G401.6 (cell line): ENCODE results near the gene ANO2.
"Not testable (repeated sequence)": the region's sequence is repeated elsewhere in the genome, so short reads cannot be mapped to it uniquely, and the experiment has no call there.

Experiments
- FAIRE-seq: peaks from 2 replicates; lab custom pipeline; 2012; peaks lifted over from hg19 to GRCh38; lab: Jason Lieb, UNC

ANO2 gene

DNA sequence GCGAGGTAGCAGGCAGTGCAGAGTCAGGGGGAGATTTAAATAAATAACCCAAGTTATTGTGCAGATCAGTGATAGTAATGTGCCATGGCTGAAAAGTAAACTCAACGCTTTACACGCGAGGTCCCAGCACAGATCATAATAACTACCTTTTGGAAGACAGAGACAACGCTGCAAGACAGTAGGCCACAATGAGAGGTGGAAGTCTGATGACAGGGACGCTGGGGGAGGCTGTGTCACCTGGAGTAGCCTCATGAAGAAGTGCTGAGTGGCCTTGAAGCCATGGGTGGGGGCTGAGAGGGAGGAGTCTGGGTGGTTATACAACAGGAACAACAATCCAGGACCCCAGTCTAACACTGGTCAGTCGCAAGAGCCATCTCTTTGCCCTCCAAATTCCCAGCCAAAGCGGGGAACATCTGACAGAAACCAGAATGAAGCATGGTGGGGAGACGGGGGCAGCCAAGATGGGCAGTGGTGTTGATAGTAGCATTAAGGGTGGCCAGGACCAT is 28.2 kb downstream of the ANO2 start:
- FAIRE-seq, result no peak

DNA sequence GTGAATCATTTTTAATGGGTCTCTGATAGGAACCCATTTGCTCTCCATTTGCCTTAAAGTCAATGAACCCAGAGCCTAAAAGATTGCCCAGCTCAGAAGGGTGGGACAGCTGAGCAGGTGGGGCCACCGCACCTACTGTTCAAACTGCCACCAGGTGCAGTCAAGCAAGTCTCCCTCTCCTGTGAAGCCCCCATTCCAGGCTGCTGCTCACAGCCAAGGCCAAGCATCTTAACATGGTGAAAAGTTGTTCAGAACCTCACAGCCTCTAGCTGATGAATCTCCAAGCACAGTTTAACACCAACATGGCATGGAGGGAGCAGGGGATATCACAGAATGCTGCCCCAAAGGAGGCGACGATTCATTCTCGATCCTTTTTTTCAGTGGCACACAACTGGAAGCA is 29.5 kb downstream of the ANO2 start:
- FAIRE-seq, result no peak

DNA sequence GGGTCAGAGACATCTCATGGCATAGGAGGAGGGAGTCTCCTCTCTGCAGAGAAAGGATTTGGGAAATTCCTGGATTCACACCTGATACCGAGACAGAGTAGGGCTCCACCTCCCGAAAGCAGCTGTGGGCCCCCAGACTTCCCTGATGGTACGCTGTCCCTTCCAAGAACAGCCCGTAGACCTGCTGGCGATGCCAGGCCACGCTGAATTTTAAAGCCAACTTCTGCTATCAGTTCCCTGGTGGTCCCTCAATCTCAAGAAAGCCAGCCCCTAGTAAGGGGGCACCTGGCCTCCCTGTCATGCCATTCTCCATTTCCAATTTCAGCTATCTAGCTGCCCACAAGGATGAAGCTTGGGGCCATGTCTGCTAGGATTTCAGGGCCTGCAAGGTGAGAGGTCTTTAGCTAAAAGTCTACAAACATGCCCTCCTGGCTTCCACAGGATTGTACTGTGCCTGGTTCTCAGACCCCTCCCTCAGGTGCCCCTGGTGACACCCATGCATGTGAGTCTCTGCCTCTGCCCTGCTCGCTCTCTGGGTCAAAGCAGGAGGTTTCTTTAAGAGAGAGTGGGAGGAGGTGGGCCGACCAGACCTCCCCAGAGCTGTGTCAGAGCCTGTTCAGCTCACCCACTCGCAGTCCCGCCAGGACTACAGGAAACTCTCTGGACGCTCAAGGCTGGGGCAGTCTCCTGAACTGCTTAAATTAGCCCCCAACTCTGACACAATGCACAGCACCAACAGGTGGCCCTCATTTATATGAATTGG is 30.5 kb downstream of the ANO2 start:
- no peak for FAIRE-seq

DNA sequence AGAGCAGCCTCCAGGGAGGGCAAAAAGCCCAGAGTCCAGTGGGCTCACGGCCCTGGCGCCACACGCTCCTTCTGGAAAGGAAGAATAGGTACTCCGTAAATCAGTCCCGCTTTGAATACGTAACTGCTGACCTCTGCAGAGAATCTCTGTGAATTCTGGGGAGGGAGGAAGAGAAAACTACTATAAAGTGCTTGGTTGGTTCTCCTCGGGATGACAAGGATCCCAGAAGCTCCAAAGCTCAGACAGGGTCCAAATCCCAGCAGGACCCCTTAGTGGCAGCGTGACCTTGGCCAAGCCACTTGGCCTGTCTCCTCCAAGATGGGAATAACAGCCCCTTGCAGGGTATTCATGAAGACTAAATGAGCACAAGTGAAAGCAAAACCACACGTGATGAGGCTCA is 31.7 kb downstream of the ANO2 start:
- no peak for FAIRE-seq

DNA sequence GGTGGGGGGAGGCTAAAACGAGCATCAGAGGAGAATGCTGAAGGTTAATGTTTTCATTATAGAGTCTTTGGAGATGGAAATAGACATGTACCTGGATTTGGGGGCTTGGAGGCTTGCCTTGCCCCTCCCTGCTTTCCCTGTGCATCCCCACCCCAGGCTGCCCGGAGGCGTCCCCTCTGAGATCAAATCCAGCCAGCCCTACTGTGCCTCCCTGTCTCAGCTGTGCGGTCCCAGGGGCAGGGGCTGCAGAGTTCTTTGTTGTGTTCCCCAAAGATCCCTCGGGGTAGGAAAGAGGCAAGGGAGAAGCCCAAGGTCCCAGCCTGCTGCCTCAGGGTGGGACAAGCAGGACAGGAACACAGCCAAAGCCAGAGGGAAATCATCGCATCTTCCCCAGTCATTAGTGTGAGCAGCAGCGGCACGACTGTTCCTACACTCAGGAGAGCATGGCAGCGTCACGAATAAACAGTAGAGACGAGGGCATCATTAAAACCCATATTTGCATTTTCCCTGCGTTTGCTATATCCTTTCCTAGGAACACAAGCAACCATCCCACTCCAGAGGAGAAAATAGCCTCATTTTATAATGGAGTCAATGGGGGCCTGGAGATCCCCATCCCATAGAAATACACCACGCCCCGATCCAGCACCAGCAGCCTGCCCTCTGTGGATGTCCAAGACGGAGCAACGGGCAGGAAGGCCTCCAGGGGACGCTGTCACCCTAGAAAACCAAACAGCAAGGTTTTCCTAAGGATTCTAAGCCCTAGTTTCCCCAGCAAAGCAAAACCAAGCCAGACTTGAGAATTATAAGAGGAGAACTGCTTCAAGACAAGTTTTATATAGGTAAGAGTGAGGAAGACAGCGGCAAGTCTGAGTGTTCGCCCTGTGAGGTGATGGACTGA is 32.4 kb downstream of the ANO2 start:
- FAIRE-seq, result no peak

DNA sequence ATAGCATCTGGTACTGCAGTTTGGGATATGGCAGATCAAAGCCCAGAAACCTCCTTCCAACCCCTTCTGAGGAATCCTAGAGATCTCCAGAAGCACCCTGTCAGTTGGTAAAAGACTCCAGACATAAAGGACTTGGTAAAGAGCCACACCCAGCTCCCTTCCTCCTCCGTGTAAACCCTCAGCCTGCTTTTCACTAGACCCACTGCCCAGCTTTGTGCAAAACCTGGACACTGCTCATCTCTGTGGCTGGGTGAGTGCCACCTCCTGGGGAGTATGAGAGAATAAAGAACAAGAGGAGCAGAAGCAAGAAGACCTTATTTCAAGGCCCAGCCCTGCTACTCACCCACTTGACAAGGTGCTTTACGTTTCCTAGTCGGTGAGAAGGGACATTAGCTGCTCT is 33.0 kb downstream of the ANO2 start:
- FAIRE-seq, result no peak

DNA sequence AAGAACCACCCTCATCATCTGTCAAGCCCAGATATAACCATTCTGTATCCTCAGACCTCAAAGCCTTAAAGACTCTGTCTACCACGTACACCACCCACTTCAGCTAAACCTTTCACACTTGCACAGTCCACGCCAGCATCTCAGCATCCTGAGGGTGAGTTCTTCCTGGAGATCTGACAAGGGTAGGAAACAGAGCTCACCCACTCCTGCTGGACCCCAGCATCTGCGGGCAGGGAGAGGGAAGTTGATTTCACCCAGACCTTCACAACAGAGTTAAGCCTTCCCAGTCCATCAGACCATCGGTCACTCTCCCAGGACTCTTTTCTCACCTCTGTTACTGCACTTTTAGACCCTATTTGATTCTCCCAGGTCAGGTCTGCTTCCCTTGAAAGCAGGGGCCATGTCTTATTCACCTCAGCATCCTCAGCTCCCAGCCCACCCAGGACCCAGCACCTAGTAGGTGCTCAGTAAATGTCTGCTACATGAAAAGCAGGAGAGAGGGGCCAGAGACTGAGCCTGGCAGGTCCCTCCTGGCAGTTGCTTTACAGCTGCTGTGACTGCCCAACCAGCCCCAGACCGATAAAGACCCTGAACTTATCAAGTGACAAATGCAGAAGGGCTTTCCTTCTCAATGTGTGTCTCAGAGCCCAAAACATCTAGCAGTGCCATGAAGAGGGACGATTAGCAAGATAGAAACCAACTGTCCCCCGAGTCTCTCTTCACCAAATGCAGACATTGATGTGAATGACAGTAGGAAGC is 34.1 kb downstream of the ANO2 start:
- no peak for FAIRE-seq

DNA sequence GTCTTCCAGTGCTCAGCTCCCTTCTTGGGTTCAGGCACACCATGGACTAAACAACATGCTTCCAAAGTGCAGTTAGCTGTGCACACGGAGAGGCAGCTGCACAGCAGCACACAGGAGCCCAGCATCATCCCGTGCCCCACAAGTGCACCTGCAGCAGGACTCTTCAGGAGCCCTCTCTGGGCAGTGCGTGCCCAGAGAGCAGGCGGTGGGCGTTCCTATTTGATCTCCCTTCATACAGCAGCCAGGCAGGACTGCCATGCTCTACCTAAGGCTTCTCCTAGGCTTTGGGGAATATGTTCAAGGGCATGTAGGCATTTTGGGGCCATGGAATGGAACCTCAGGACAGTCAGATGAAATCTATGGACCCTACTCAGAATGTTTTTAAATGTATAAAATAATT is 35.5 kb downstream of the ANO2 start:
- FAIRE-seq, result no peak

DNA sequence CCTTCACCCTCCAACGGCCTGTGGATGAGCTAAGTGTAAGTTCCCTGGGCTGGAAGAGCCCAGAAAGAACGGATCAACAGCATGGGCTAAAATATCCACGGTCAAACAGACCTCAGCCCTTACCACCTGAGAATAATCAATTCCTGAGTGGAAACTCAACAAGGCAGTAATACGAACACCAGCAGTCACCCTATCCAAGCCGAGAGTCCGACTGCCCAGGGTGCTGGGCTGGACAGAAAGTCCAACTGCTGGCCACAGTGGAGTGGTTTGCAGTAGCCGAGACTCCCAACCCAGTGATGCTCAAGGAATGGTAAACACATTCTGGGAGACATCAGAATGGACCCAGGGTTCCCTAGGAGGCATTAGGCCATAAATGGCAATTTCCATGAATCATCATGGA is 36.8 kb downstream of the ANO2 start:
- FAIRE-seq, result no peak

DNA sequence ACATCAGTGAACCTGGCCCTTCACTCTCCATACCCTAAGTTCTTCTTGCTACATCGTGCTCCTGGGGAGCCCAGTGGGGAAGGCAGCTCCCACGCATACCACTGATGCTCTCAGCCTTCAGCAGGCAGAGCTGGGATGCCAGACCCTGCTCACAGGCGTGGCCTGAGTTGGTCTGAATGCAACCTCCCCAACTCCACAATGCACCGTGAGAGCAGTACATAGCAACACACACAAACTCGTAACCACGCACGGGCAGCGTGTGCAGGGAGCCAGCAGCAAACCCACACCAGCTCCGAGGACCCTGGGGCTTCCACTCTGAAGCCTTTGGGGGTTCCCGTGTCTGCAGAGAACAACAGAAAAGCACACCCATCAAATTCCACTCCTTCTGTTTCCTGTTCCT is 37.3 kb downstream of the ANO2 start:
- FAIRE-seq, result no peak

DNA sequence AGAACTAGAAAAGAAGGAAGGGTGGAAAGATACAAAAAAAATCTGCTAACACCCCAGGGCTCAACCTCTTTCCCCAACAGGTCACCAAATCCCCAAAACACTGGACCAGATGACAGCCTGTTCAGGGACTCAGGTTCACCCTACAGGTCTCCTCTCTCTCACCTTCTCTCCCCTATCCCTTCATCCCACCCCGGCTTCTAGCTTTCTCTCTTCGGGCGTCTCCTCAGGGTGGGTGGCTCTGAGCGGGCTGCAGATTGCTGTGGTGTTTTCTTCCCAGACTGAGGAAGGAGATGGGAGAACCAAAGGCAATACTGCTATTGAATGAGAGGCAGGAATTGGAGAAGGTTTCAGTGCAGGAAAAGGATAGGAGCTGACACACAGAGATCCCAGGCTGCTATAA is 39.3 kb downstream of the ANO2 start:
- FAIRE-seq, result no peak

DNA sequence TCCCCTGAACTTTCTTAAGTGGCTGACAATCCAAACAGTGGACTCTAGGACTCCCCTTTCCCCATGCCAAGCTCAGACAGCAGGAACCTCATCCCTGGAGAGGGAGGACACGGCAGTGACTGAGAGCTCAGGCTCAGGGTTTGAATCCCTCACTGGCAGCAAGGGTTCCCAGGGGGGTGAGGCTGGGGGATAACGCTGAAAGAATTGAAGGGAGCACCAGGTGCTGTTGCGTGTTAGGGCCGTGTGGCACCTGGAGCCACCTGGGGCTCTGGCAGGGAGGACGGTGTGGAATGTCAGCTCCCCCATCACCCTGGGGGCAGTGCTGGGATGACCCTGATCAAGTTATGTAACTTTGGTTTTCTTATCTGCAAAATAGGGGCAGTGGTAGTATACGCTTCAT is 40.1 kb downstream of the ANO2 start:
- no peak for FAIRE-seq

DNA sequence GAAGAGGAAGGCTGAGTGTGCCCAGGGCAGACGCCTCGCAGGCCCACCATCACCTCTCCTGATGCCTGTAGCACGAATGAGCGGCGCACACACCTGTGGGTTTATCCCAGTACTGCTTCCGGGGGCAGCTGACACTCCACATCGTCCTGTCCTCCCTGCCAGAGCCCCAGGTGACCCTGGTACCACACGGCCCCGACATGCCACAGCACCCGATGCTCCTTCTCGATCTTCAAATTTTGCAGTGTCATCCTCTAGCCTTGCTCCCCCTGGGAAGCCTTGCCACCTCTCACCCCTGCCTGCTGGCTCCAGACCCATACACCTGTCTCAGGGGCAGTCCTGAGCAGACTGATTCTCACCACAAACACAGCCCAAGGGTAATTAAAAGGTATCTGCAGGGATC is 40.6 kb downstream of the ANO2 start:
- FAIRE-seq, result no peak

DNA sequence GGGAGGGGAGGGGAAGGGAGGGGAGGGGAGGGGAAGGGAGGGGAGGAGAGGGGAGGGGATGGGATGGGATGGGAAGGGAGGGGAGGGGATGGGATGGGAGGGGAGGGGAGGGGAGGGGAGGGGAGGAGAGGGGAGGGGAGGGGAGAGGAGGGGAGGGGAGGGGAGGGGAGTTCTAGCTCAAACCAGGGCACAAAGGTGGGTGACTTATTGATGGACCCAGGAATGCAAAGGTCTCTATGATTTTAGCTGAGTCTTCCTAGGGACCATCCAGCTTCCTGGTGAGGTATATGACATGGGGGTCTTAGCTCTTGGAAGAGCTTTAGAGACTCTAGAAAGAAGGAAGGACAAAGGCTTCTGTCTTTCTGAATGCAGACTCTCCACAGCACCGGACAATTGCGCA is 42.3 kb downstream of the ANO2 start:
- no peak for FAIRE-seq

DNA sequence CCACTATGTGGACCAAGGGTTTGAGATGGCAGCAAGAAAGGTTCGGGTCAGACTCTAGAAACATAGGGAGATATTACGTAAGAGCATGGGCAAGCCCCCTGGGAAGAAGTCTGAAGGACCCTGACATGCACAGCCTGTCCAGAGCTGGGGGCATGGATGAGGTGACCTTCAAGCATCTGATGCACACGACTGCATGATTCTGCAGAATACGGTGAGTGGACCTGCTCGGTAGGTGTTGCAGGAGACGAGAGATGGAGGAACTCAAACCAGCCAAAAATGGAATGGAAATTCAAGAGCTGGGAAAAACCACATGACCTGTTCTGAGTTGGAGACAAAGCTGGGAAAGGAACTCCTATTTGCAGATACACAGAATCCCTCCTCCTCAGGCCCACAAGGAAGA is 43.6 kb downstream of the ANO2 start:
- no peak for FAIRE-seq

DNA sequence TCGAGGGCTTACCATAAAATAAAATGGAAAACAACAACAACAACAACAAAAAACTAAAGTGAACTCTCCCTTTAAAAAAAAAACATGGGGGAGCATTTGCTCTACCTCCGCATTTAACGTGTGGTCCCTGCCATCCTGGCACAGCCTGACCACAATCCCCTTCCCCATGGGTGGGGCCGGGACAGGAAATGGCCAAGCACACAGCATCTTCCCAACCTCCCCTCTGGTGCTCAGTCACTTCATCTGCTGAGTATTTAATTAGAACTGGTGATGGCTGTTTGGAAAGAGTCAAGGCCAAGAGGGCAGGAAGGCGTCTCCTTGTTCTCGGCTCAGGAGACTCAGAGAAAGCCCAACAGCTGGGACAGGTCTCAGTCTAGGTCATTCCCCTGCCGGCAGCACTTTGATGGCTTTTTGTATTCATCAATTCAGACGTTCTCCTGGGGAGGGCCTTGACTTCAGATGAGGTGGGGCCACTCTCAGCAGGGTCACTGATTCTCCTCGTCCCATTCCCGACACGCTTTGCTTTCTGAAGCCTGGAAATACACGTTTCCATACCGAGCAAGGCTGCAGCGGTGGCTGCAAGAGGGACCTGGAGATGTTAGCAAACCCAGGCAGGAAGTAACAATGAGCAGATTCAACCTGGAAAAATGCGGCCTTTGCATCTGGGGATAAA is 44.4 kb downstream of the ANO2 start:
- no peak for FAIRE-seq

DNA sequence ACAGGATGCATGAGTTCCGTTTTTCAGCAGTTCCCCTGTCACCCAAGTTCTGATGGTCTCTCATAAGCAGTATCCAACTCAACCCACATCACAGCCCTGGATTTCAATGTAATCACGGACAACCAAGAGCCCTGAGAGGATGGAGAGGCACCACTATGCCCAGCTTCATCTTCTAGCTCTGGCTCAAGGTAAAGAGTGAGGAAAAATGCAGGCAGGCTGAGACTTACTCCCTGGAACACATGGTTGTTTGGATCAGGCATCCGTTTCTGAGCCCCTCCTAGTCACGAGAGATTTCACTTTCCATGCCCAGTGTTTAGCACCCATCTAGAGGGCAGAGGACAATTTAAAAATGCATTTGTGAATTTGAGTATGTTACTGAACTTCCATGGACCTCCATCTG is 45.0 kb downstream of the ANO2 start:
- FAIRE-seq, result no peak

DNA sequence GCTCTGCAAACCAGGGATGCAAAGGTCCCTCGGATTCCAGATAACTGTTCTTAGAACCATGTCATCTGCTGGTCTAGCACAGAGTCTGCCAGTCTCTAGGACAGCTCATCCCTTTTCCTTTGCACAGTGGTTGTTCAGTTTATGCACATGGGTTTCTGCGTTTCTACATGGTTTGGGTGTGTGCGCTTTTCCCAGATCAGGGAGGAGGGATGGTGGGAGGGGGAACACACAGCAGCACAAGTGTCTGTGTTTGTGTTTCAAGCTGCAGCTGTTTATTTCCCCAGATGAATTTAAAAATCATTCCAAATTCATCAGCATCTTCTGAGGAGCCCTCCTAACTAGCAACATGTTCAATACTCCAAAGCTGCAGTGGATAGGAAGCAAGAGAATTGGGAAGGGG is 45.4 kb downstream of the ANO2 start:
- no peak for FAIRE-seq

DNA sequence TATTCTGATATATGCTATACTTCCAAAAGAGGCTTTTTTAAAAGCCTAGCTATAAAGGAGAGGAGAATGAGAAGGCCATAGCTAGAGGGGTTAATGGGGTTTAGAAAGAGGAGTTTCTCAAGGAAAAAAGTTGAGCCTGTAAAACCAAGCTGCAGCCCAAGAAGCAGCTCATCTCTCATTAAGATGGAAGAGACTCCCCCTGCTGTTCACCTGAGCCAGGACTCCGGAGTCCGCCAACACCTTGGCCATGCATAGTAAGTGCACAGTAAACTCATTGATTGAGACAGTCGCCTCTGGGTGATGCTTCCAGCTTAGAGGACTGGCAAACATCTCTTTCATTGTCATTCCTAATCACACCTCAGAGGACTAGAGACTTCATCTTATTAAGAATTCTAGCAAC is 46.2 kb downstream of the ANO2 start:
- FAIRE-seq, result no peak

DNA sequence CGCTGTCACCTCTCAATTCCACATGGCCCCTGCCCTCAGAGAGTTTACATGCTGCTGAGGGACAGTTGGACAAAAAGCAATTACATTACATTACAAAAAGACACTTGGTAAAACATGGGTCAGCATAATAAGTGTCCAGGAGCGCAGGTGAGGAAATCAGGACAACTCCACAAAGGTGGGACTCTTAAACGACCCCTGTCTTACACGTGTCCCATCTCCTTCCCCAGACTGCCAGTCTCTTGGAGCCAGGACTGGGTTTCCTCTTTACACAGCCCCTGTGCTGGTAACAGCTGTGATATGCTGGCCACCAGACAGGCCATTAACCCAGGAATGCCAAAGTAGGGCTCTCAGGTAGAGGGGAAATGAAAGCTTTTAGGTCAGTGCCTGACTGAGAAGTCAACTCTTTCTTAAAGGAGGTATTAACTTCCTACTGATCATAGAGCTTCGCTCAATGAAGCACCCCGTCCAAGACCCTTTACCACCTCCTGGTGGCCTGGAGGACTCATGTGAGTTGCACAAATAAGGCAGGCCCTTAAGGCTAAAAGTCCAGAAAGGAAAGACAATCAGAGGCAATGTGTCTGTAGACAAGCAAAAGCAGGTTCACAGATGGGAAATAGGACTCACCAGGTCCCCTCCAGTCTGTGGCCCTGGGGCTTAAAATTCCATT is 55.5 kb downstream of the ANO2 start:
- no peak for FAIRE-seq

DNA sequence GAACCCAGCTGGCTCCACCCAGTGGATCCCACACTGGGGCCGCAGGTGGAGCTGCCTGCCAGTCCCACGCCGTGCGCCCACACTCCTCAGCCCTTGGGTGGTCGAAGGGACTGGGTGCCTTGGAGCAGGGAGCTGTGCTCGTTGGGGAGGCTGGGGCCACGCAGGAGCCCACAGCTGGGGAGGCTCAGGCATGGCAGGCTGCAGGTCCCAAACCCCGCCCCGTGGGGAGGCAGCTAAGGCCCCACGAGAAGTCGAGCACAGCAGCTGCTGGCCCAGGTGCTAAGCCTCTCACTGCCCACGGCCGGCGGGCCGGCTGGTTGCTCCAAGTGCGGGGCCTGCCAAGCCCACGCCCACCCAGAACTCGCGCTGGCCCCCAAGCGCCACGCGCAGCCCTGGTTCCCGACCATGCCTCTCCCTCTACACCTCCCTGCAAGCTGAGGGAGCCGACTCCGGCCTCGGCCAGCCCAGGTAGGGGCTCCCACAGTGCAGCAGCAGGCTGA is 56.2 kb downstream of the ANO2 start:
- FAIRE-seq, result no peak

DNA sequence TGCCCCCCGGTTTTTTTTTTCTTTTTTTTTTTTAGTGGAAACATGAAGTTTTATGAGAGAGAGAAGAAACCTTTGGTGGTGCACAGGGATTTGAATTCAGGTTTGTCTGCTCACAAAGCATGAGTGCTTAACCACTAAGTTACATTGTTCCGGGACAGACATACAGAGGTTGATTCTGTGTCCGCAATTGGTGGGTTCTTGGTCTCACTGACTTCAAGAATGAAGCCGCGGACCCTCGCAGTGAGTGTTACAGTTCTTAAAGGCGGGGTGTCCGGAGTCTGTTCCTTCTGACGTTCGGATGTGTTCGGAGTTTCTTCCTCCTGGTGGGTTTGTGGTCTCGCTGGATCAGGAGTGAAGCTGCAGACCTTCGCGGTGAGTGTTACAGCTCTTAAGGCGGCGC is 57.2 kb downstream of the ANO2 start:
- not testable (repeated sequence) for FAIRE-seq
